AG04450 (cell line): ENCODE measurements around the gene CPA5. TPM values are rescaled to one million over a fixed set of nuclear protein-coding genes. Genes with fewer than 3 reads are reported as not detected.

Experiments used
- CTCF ChIA-PET: fragments of 300-600, 350-600 bp; formaldehyde crosslinking; extraction: SDS; loops from one replicate; lab custom pipeline; 2022; ENCODE audit warnings: antibody characterized with exemption, inconsistent platforms; lab: Charles Lee
- POLR2A ChIA-PET: fragments of 350-600 bp; formaldehyde crosslinking; extraction: SDS; loops from one replicate; lab custom pipeline; 2021; ENCODE audit warnings: antibody characterized with exemption, inconsistent platforms; lab: Yijun Ruan, JAX
- DNase-seq: peaks from one replicate; pipeline ENCODE4 v3.0.0-alpha.2; 2011; ENCODE audit warnings: low read depth, low spot score
- H3K27ac ChIP-seq: one replicate; pipeline ENCODE4 v1.5.1; 2012; ENCODE audit warnings: low read depth, low read length, control low read depth
- H3K27me3 ChIP-seq: one replicate; pipeline ENCODE4 v1.6.0; 2012; ENCODE audit warnings: low read length; ENCODE audit not compliant: control insufficient read depth, insufficient read depth
- H3K4me3 ChIP-seq: 2 replicates; pipeline ENCODE4 v1.5.1; 2011; ENCODE audit warnings: mild to moderate bottlenecking, low read depth, low read length, control low read depth
- H3K9me3 ChIP-seq: 2 replicates; pipeline ENCODE4 v1.5.1; 2012; ENCODE audit warnings: low read length; ENCODE audit not compliant: control insufficient read depth, insufficient read depth
- CTCF ChIP-seq: IDR thresholded peaks from 2 replicates; pipeline ENCODE4 v1.5.1; 2011; ENCODE audit warnings: low read depth, low read length, control low read depth, inconsistent platforms
- polyA plus RNA-seq: library from polyadenylated mRNA; depleted of rRNA; stranded (reverse); fragments of >200 nt; gene quantifications from 2 replicates; pipeline ENCODE4 v1.2.3, GENCODE V29; 2011

CPA5 gene
- polyA plus RNA-seq, 1 experiment, result 0.14 TPM

- no peak for TF ChIP-seq CTCF
- peaks cover 20% of the 10 kb centered on the region for H3K9me3 ChIP-seq
- H3K27me3 ChIP-seq, result no peaks in the 10 kb centered on the region
- ChIA-PET CTCF (no interaction called here), POLR2A (no interaction called here)
- no peak overlapping the region for H3K27ac ChIP-seq
- H3K4me3 ChIP-seq, result no peak overlapping the region
- DNase-seq, result no peak
Measured at GRCh38 chr7:130377178-130377577, 32.6 kb downstream of the CPA5 start.

- Histone ChIP-seq H3K4me3 (no peak overlapping the region), H3K9me3 (peaks cover 23% of the 10 kb centered on the region), H3K27me3 (no peaks in the 10 kb centered on the region), H3K27ac (no peak overlapping the region)
- ChIA-PET POLR2A (no interaction called here), CTCF (no interaction called here)
- TF ChIP-seq CTCF, result no peak
- DNase-seq, result no peak
Measured at GRCh38 chr7:130379019-130379418, 34.4 kb downstream of the CPA5 start.

GRCh38 chr7:130379532-130379920, 34.9 kb downstream of the CPA5 start:
- no peak for DNase-seq
- Histone ChIP-seq H3K27ac (no peak overlapping the region), H3K27me3 (no peaks in the 10 kb centered on the region), H3K9me3 (peaks cover 23% of the 10 kb centered on the region), H3K4me3 (no peak overlapping the region)
- no peak for TF ChIP-seq CTCF
- ChIA-PET POLR2A (no interaction called here), CTCF (interaction anchor here (1.0 kb wide), 1 partner anchor 308 kb away, joined by 3 read pairs; no protein-coding TSS in a partner anchor)

GRCh38 chr7:130379921-130380860, 35.6 kb downstream of the CPA5 start, which contains the start of gene CPA1:
TSS of gene CPA1 (plus strand) at chr7:130380494. CDS start at chr7:130380521, 27 bp downstream.
- no peaks in the 10 kb centered on the region for H3K27me3 ChIP-seq
- CTCF ChIA-PET, result interaction anchor here (1.0 kb wide), 1 partner anchor 308 kb away, joined by 3 read pairs; no protein-coding TSS in a partner anchor
- DNase-seq, result no peak
- peaks cover 23% of the 10 kb centered on the region for H3K9me3 ChIP-seq
- POLR2A ChIA-PET, result no interaction called here
- no peak within 1 kb of the TSS for H3K4me3 ChIP-seq
- no peak within 1 kb of the TSS for H3K27ac ChIP-seq
- TF ChIP-seq CTCF, result no peak
